Trophoblast cell (in vitro differentiated cells and primary cell): ENCODE measurements around the gene CNOT3.

Experiments used
- DNase-seq, 2 donors: peaks; one replicate each; pipeline ENCODE4 v3.0.0-alpha.2; 2016
- H2AFZ ChIP-seq: 2 replicates; pipeline ENCODE4 v1.6.1; 2013; ENCODE audit warnings: low read length, moderate library complexity, mild to moderate bottlenecking; ENCODE audit not compliant: insufficient read depth, poor library complexity
- H2AK5ac ChIP-seq: 2 replicates; pipeline ENCODE4 v1.6.1; 2013; ENCODE audit warnings: mild to moderate bottlenecking, low read length
- H2BK120ac ChIP-seq: 2 replicates; pipeline ENCODE4 v1.6.1; 2013; ENCODE audit warnings: low read length, mild to moderate bottlenecking, moderate library complexity; ENCODE audit not compliant: insufficient read depth, poor library complexity
- H2BK12ac ChIP-seq: 2 replicates; pipeline ENCODE4 v1.6.1; 2013; ENCODE audit warnings: mild to moderate bottlenecking, low read length, moderate library complexity
- H2BK5ac ChIP-seq: 2 replicates; pipeline ENCODE4 v1.6.1; 2013; ENCODE audit warnings: low read length, low read depth, moderate library complexity, mild to moderate bottlenecking; ENCODE audit not compliant: poor library complexity
- H3K14ac ChIP-seq: 2 replicates; pipeline ENCODE4 v1.6.1; 2013; ENCODE audit warnings: mild to moderate bottlenecking, low read length
- H3K18ac ChIP-seq: 2 replicates; pipeline ENCODE4 v1.6.1; 2013; ENCODE audit warnings: mild to moderate bottlenecking, low read length
- H3K23ac ChIP-seq: 2 replicates; pipeline ENCODE4 v1.6.1; 2013; ENCODE audit warnings: low read length
- H3K27ac ChIP-seq: 2 replicates; pipeline ENCODE4 v1.5.1; 2013; ENCODE audit warnings: low read depth, mild to moderate bottlenecking, inconsistent platforms, low read length, moderate library complexity
- H3K27me3 ChIP-seq: 2 replicates; pipeline ENCODE4 v1.6.1; 2013; ENCODE audit warnings: inconsistent platforms, mild to moderate bottlenecking, low read length, moderate library complexity; ENCODE audit not compliant: insufficient read depth
- H3K36me3 ChIP-seq, 2 experiments: 1 replicate in 1 of 2; 2 replicates in 1 of 2; pipeline ENCODE4 v1.6.1; 2013; ENCODE audit warnings: low read length in 2 of 2, mild to moderate bottlenecking in 2 of 2, moderate library complexity in 1 of 2; ENCODE audit not compliant: insufficient read depth in 2 of 2, control insufficient read depth in 1 of 2
- H3K4ac ChIP-seq: 2 replicates; pipeline ENCODE4 v1.6.1; 2013; ENCODE audit warnings: low read depth, mild to moderate bottlenecking, low read length, moderate library complexity
- H3K4me1 ChIP-seq, 2 experiments: 1 replicate in 1 of 2; 2 replicates in 1 of 2; pipeline ENCODE4 v1.6.1; 2013; ENCODE audit warnings: low read length in 2 of 2, mild to moderate bottlenecking in 2 of 2, moderate library complexity in 1 of 2; ENCODE audit not compliant: insufficient read depth in 2 of 2, control insufficient read depth in 1 of 2
- H3K4me2 ChIP-seq: 2 replicates; pipeline ENCODE4 v1.6.1; 2013; ENCODE audit warnings: inconsistent platforms, mild to moderate bottlenecking, low read length, moderate library complexity
- H3K4me3 ChIP-seq: 2 replicates; pipeline ENCODE4 v1.5.1; 2013; ENCODE audit warnings: mild to moderate bottlenecking, low read depth, low read length, inconsistent platforms
- H3K79me1 ChIP-seq: one replicate; pipeline ENCODE4 v1.6.1; 2013; ENCODE audit warnings: low read length
- H3K79me2 ChIP-seq: 2 replicates; pipeline ENCODE4 v1.6.1; 2013; ENCODE audit warnings: low read length, mild to moderate bottlenecking; ENCODE audit not compliant: control insufficient read depth, insufficient read depth, poor library complexity
- H3K9ac ChIP-seq: 2 replicates; pipeline ENCODE4 v1.6.1; 2013; ENCODE audit warnings: mild to moderate bottlenecking, low read length
- H3K9me3 ChIP-seq: 2 replicates; pipeline ENCODE4 v1.6.1; 2013; ENCODE audit warnings: low read depth, mild to moderate bottlenecking, control low read depth, inconsistent platforms, low read length; ENCODE audit not compliant: insufficient read depth
- H4K12ac ChIP-seq: 2 replicates; pipeline ENCODE4 v1.6.1; 2013; ENCODE audit warnings: low read depth, mild to moderate bottlenecking, low read length, moderate library complexity
- H4K8ac ChIP-seq: 2 replicates; pipeline ENCODE4 v1.6.1; 2013; ENCODE audit warnings: low read depth, mild to moderate bottlenecking, low read length, moderate library complexity
- H4K91ac ChIP-seq: one replicate; pipeline ENCODE4 v1.6.1; 2013; ENCODE audit warnings: low read depth, mild to moderate bottlenecking, low read length, moderate library complexity
- WGBS: extraction: QIAGEN DNeasy Blood & Tissue Kit; methylation state at CpG from one replicate; pipeline ENCODE4 v1.1.7; 2013; ENCODE audit warnings: missing lambda C conversion rate; ENCODE audit not compliant: insufficient read length, insufficient coverage; ENCODE audit errors: extremely low coverage; 5-methylcytosine and 5-hydroxymethylcytosine counted together

Gene CNOT3

GRCh38 chr19:54158812-54159351, 21.3 kb downstream of the CNOT3 start:
- H4K91ac ChIP-seq: peak overlapping the region; percentile 17
- H3K14ac ChIP-seq: no peak overlapping the region
- no peak overlapping the region for H3K23ac ChIP-seq
- no peak overlapping the region for H3K18ac ChIP-seq
- H2BK5ac ChIP-seq: no peak overlapping the region
- no peaks in the 10 kb centered on the region for H3K27me3 ChIP-seq
- H2BK120ac ChIP-seq: no peak overlapping the region
- H3K4me2 ChIP-seq: peak overlapping the region; percentile 92
- H4K8ac ChIP-seq: peak overlapping the region; percentile 72
- H2AK5ac ChIP-seq: no peak overlapping the region
- peak overlapping the region; percentile 88 for H3K27ac ChIP-seq
- H3K4me1 ChIP-seq: peaks cover 5 to 23% of the 10 kb centered on the region in 2 experiments
- peak overlapping the region; percentile 95 for H3K4me3 ChIP-seq
- H3K79me1 ChIP-seq: peaks cover 6% of the 10 kb centered on the region
- no CpG with 5 or more reads among the region's 19 CpGs for WGBS
- H3K36me3 ChIP-seq: peaks cover 33 to 37% of the 10 kb centered on the region in 2 experiments
- DNase-seq: peak in 1 of 2 donors; percentile 33
- H2AFZ ChIP-seq: no peak overlapping the region
- peak overlapping the region; percentile 70 for H3K9ac ChIP-seq
- H3K9me3 ChIP-seq: no peaks in the 10 kb centered on the region
- no peak overlapping the region for H3K4ac ChIP-seq
- H2BK12ac ChIP-seq: no peak overlapping the region
- H4K12ac ChIP-seq: peak overlapping the region; percentile 43
- H3K79me2 ChIP-seq: peaks cover 6% of the 10 kb centered on the region

GRCh38 chr19:54159352-54160181, 22.0 kb downstream of the CNOT3 start, which contains the start of gene LENG1:
Gene LENG1 (minus strand): TSS chr19:54159721. CDS start chr19:54159695, 26 bp downstream.
- Histone ChIP-seq H3K18ac (peak within 1 kb of the TSS; percentile 47), H3K9me3 (no peaks in the 10 kb centered on the region), H3K23ac (no peak within 1 kb of the TSS), H3K27ac (peak within 1 kb of the TSS; percentile 88), H2BK5ac (peak within 1 kb of the TSS; percentile 62), H3K79me2 (peaks cover 6% of the 10 kb centered on the region), H3K4me2 (peak within 1 kb of the TSS; percentile 93), H2BK120ac (peak within 1 kb of the TSS; percentile 49), H2BK12ac (no peak within 1 kb of the TSS), H2AFZ (peak within 1 kb of the TSS; percentile 61), H4K8ac (peak within 1 kb of the TSS; percentile 74), H3K36me3 (peaks cover 30 to 32% of the 10 kb centered on the region in 2 experiments), H3K9ac (peak within 1 kb of the TSS; percentile 91), H4K91ac (peak within 1 kb of the TSS; percentile 64), H3K4ac (peak within 1 kb of the TSS; percentile 41), H2AK5ac (peak within 1 kb of the TSS; percentile 36), H3K14ac (peak within 1 kb of the TSS; percentile 56), H4K12ac (peak within 1 kb of the TSS; percentile 54), H3K4me1 (peaks cover 5 to 26% of the 10 kb centered on the region in 2 experiments), H3K4me3 (peak within 1 kb of the TSS; percentile 95), H3K79me1 (peaks cover 6% of the 10 kb centered on the region), H3K27me3 (no peaks in the 10 kb centered on the region)
- DNase-seq: peak; percentile 100
- no CpG with 5 or more reads among the region's 72 CpGs for WGBS

- Histone ChIP-seq H4K91ac (peak overlapping the region; percentile 44), H3K4me1 (peaks cover 5 to 26% of the 10 kb centered on the region in 2 experiments), H3K4me3 (peak overlapping the region; percentile 72), H2AFZ (peak overlapping the region; percentile 61), H2AK5ac (peak overlapping the region; percentile 36), H3K14ac (peak overlapping the region; percentile 40), H3K79me1 (peaks cover 6% of the 10 kb centered on the region), H3K4ac (peak overlapping the region; percentile 41), H3K27me3 (no peaks in the 10 kb centered on the region), H4K12ac (peak overlapping the region; percentile 54), H3K9ac (peak overlapping the region; percentile 67), H3K4me2 (peak overlapping the region; percentile 93), H3K36me3 (peaks cover 23 to 25% of the 10 kb centered on the region in 2 experiments), H2BK5ac (peak overlapping the region; percentile 15), H2BK120ac (no peak overlapping the region), H3K79me2 (peaks cover 6% of the 10 kb centered on the region), H4K8ac (peak overlapping the region; percentile 74), H2BK12ac (no peak overlapping the region), H3K9me3 (peaks cover 4% of the 10 kb centered on the region), H3K18ac (peak overlapping the region; percentile 18), H3K23ac (no peak overlapping the region), H3K27ac (peak overlapping the region; percentile 18)
- WGBS: no CpG with 5 or more reads among the region's 28 CpGs
- peak in 1 of 2 donors; percentile 18 for DNase-seq
Measured at GRCh38 chr19:54160182-54160811, 22.7 kb downstream of the CNOT3 start.

GRCh38 chr19:54160854-54161253, 23.3 kb downstream of the CNOT3 start:
- no peak overlapping the region for H3K18ac ChIP-seq
- H2AK5ac ChIP-seq: peak overlapping the region; percentile 36
- peak overlapping the region; percentile 74 for H4K8ac ChIP-seq
- H3K4me1 ChIP-seq: peaks cover 5 to 26% of the 10 kb centered on the region in 2 experiments
- H3K14ac ChIP-seq: peak overlapping the region; percentile 40
- no peak overlapping the region for H3K4me3 ChIP-seq
- no CpG with 5 or more reads among the region's 13 CpGs for WGBS
- H3K9me3 ChIP-seq: peaks cover 6% of the 10 kb centered on the region
- peak overlapping the region; percentile 41 for H3K4ac ChIP-seq
- no peak overlapping the region for H4K91ac ChIP-seq
- H3K23ac ChIP-seq: no peak overlapping the region
- no peak for DNase-seq
- H3K4me2 ChIP-seq: peak overlapping the region; percentile 93
- peaks cover 6% of the 10 kb centered on the region for H3K79me2 ChIP-seq
- no peak overlapping the region for H2BK120ac ChIP-seq
- no peak overlapping the region for H3K27ac ChIP-seq
- H2BK12ac ChIP-seq: no peak overlapping the region
- H2BK5ac ChIP-seq: no peak overlapping the region
- peaks cover 6% of the 10 kb centered on the region for H3K79me1 ChIP-seq
- peaks cover 18 to 19% of the 10 kb centered on the region in 2 experiments for H3K36me3 ChIP-seq
- H4K12ac ChIP-seq: peak overlapping the region; percentile 54
- H3K9ac ChIP-seq: no peak overlapping the region
- H2AFZ ChIP-seq: peak overlapping the region; percentile 46
- H3K27me3 ChIP-seq: no peaks in the 10 kb centered on the region
